Measurements from ENCODE around the gene TMTC1. TPM values are rescaled to one million over a fixed set of nuclear protein-coding genes. Genes with fewer than 3 reads are reported as not detected.

The TMTC1 gene
- total and polyA plus RNA-seq, 2 of the 8 experiments (the other 6 are each of a cell fraction or from before 2014, with no cell fraction given): 15.4 to 20.8 TPM

GRCh38 chr12:29547151-29547632 lies 236.6 kb downstream of the TMTC1 start (continued):
- no peak for TF ChIP-seq EZH2 (IDR thresholded peaks at IDR 0.05; ENCODE audit: low read depth, low read length, severe bottlenecking)
- TF ChIP-seq TBP (IDR thresholded peaks at IDR 0.05; ENCODE audit: low read depth, low read length): no peak
- TF ChIP-seq, protein P1, sequence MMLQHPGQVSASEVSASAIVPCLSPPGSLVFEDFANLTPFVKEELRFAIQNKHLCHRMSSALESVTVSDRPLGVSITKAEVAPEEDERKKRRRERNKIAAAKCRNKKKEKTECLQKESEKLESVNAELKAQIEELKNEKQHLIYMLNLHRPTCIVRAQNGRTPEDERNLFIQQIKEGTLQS (IDR thresholded peaks at IDR 0.05; ENCODE audit: insufficient read depth, low read depth, low read length): no peak
- TF ChIP-seq ASH2L (IDR thresholded peaks at IDR 0.05; ENCODE audit: low read length): no peak
- no peak for TF ChIP-seq RAD21 (IDR thresholded peaks at IDR 0.05 in 1 of 2, conservative IDR thresholded peaks at IDR 0.05 in 1 of 2; ENCODE audit: low read depth in 2 of 2, low read length in 2 of 2)
- TF ChIP-seq EP300 (IDR thresholded peaks at IDR 0.05; ENCODE audit: borderline replicate concordance in 1 of 2, low read depth in 2 of 2, low read length in 2 of 2): no peak
- no peak for TF ChIP-seq USF2 (IDR thresholded peaks at IDR 0.05; ENCODE audit: low read length)
